Neuronal stem cell (in vitro differentiated cells): ENCODE measurements around the gene PCCA.

Experiments used
- DNase-seq: peaks from one replicate; pipeline ENCODE4 v3.0.0-alpha.2; 2013; ENCODE audit warnings: low spot score
- H2AFZ ChIP-seq: one replicate; pipeline ENCODE4 v1.6.1; 2013; ENCODE audit warnings: mild to moderate bottlenecking, low read length, inconsistent platforms
- H2AK5ac ChIP-seq: 2 replicates; pipeline ENCODE4 v1.6.1; 2013; ENCODE audit warnings: low read depth, mild to moderate bottlenecking, inconsistent platforms, low read length, moderate library complexity, mixed read lengths
- H2BK120ac ChIP-seq: 2 replicates; pipeline ENCODE4 v1.6.1; 2013; ENCODE audit warnings: low read depth, mild to moderate bottlenecking, inconsistent platforms, low read length, moderate library complexity, mixed read lengths
- H2BK12ac ChIP-seq: one replicate; pipeline ENCODE4 v1.6.1; 2013; ENCODE audit warnings: low read length, inconsistent platforms
- H2BK15ac ChIP-seq: 2 replicates; pipeline ENCODE4 v1.6.1; 2013; ENCODE audit warnings: mild to moderate bottlenecking, low read length, inconsistent platforms, mixed read lengths
- H2BK5ac ChIP-seq: one replicate; pipeline ENCODE4 v1.6.1; 2013; ENCODE audit warnings: inconsistent platforms, mild to moderate bottlenecking, low read length, moderate library complexity
- H3K14ac ChIP-seq: one replicate; pipeline ENCODE4 v1.6.1; 2013; ENCODE audit warnings: low read length, inconsistent platforms
- H3K18ac ChIP-seq: 2 replicates; pipeline ENCODE4 v1.6.1; 2013; ENCODE audit warnings: low read length, inconsistent platforms
- H3K23ac ChIP-seq: 2 replicates; pipeline ENCODE4 v1.6.1; 2013; ENCODE audit warnings: low read depth, mild to moderate bottlenecking, mixed read lengths, low read length, inconsistent platforms; ENCODE audit not compliant: poor library complexity
- H3K27ac ChIP-seq: replicated peaks from 3 replicates; pipeline ENCODE4 v1.5.1; 2013; ENCODE audit warnings: low read length, inconsistent platforms
- H3K27me3 ChIP-seq, 3 experiments: 2 replicates each; pipeline ENCODE4 v1.6.1; 2013; ENCODE audit warnings: low read length in 3 of 3, mild to moderate bottlenecking in 2 of 3, inconsistent platforms in 1 of 3, low read depth in 1 of 3, mixed read lengths in 1 of 3, moderate library complexity in 1 of 3; ENCODE audit not compliant: control insufficient read depth in 3 of 3, insufficient read depth in 3 of 3
- H3K36me3 ChIP-seq, 2 donors: replicated peaks in 1 of 2; 2 replicates each; pipeline ENCODE4 v1.6.1; 2013; ENCODE audit warnings: low read length in 2 of 2; ENCODE audit not compliant: control insufficient read depth in 2 of 2, insufficient read depth in 2 of 2
- H3K4ac ChIP-seq: 2 replicates; pipeline ENCODE4 v1.6.1; 2013; ENCODE audit warnings: inconsistent platforms, mild to moderate bottlenecking, low read length, moderate library complexity
- H3K4me1 ChIP-seq, 2 donors: 1 replicate in 1 of 2; 2 replicates in 1 of 2; pipeline ENCODE4 v1.6.1; 2013; ENCODE audit warnings: low read length in 2 of 2, low read depth in 1 of 2; ENCODE audit not compliant: control insufficient read depth in 2 of 2, insufficient read depth in 1 of 2
- H3K4me2 ChIP-seq: one replicate; pipeline ENCODE4 v1.6.1; 2013; ENCODE audit warnings: mild to moderate bottlenecking, low read length, inconsistent platforms; ENCODE audit not compliant: insufficient read depth, poor library complexity, severe bottlenecking
- H3K4me3 ChIP-seq, 2 donors: 2 replicates each; pipeline ENCODE4 v1.5.1; 2013; ENCODE audit warnings: low read length in 2 of 2, mild to moderate bottlenecking in 2 of 2, inconsistent platforms in 1 of 2, moderate library complexity in 1 of 2
- H3K79me1 ChIP-seq: one replicate; pipeline ENCODE4 v1.6.1; 2013; ENCODE audit warnings: low read depth, mild to moderate bottlenecking, inconsistent platforms, low read length, moderate library complexity
- H3K9ac ChIP-seq: one replicate; pipeline ENCODE4 v1.6.1; 2013; ENCODE audit warnings: mild to moderate bottlenecking, low read depth, low read length, inconsistent platforms; ENCODE audit not compliant: poor library complexity
- H3K9me3 ChIP-seq, 2 donors: replicated peaks in 1 of 2; 2 replicates each; pipeline versions ENCODE3 to v1.6.1; 2013; ENCODE audit warnings: low read length in 2 of 2, mild to moderate bottlenecking in 2 of 2, inconsistent platforms in 1 of 2, low read depth in 1 of 2, mixed read lengths in 1 of 2, moderate library complexity in 1 of 2; ENCODE audit not compliant: control insufficient read depth in 2 of 2, insufficient read depth in 1 of 2
- H4K8ac ChIP-seq: one replicate; pipeline ENCODE4 v1.6.1; 2013; ENCODE audit warnings: low read depth, mild to moderate bottlenecking, inconsistent platforms, low read length, moderate library complexity
- H4K91ac ChIP-seq: one replicate; pipeline ENCODE4 v1.6.1; 2013; ENCODE audit warnings: low read length, low read depth, mild to moderate bottlenecking, inconsistent platforms; ENCODE audit not compliant: poor library complexity
- WGBS, 2 donors: extraction: QIAGEN DNeasy Blood & Tissue Kit; methylation state at CpG; one replicate each; pipeline ENCODE4 v1.1.7; 2013; ENCODE audit warnings: missing lambda C conversion rate in 2 of 2, mixed read lengths in 1 of 2; ENCODE audit not compliant: insufficient read length in 2 of 2, insufficient replicate concordance in 1 of 2; ENCODE audit errors: extremely low coverage in 2 of 2; 5-methylcytosine and 5-hydroxymethylcytosine counted together

The PCCA gene

GRCh38 chr13:100395698-100396373, 306.9 kb downstream of the PCCA start:
- Histone ChIP-seq H3K27me3 (no peaks in the 10 kb centered on the region), H2AK5ac (no peak overlapping the region), H2BK5ac (no peak overlapping the region), H3K27ac (no peak overlapping the region), H2BK12ac (no peak overlapping the region), H3K4ac (no peak overlapping the region), H3K36me3 (no peaks in the 10 kb centered on the region), H3K18ac (no peak overlapping the region), H2BK120ac (no peak overlapping the region), H3K23ac (no peak overlapping the region), H2BK15ac (no peak overlapping the region), H2AFZ (no peak overlapping the region), H3K14ac (no peak overlapping the region), H4K8ac (no peak overlapping the region), H3K9ac (no peak overlapping the region), H4K91ac (no peak overlapping the region), H3K4me2 (no peak overlapping the region), H3K4me3 (no peak overlapping the region), H3K9me3 (peaks cover 0 to 6% of the 10 kb centered on the region in 2 donors), H3K79me1 (no peaks in the 10 kb centered on the region), H3K4me1 (peaks cover 0 to 29% of the 10 kb centered on the region in 2 donors)
- no CpG with 5 or more reads among the region's 4 CpGs for WGBS, 2 donors
- DNase-seq = no peak

- H2AK5ac ChIP-seq = no peak overlapping the region
- no peak overlapping the region for H2BK5ac ChIP-seq
- no peak overlapping the region for H2BK12ac ChIP-seq
- no peak for DNase-seq
- H3K4me3 ChIP-seq = no peak overlapping the region
- H3K4me2 ChIP-seq = no peak overlapping the region
- no peaks in the 10 kb centered on the region for H3K36me3 ChIP-seq
- H3K4ac ChIP-seq = no peak overlapping the region
- no peaks in the 10 kb centered on the region for H3K27me3 ChIP-seq
- no peak overlapping the region for H4K8ac ChIP-seq
- no peaks in the 10 kb centered on the region for H3K79me1 ChIP-seq
- peaks cover 0 to 3% of the 10 kb centered on the region in 2 donors for H3K9me3 ChIP-seq
- H3K14ac ChIP-seq = no peak overlapping the region
- no peak overlapping the region for H3K9ac ChIP-seq
- H3K27ac ChIP-seq = no peak overlapping the region
- no peak overlapping the region for H3K23ac ChIP-seq
- H3K4me1 ChIP-seq = peaks cover 0 to 28% of the 10 kb centered on the region in 2 donors
- no peak overlapping the region for H2AFZ ChIP-seq
- no peak overlapping the region for H4K91ac ChIP-seq
- H2BK120ac ChIP-seq = no peak overlapping the region
- H2BK15ac ChIP-seq = no peak overlapping the region
- no peak overlapping the region for H3K18ac ChIP-seq
- WGBS, 2 donors = no CpG with 5 or more reads among the region's 6 CpGs
Observed at GRCh38 chr13:100396776-100397175, 307.9 kb downstream of the PCCA start.

GRCh38 chr13:100397627-100398026, 308.7 kb downstream of the PCCA start:
- no peaks in the 10 kb centered on the region for H3K36me3 ChIP-seq
- H3K4ac ChIP-seq = no peak overlapping the region
- H4K8ac ChIP-seq = no peak overlapping the region
- no CpG with 5 or more reads among the region's 4 CpGs for WGBS, 2 donors
- no peak overlapping the region for H3K9ac ChIP-seq
- no peak overlapping the region for H3K23ac ChIP-seq
- no peak overlapping the region for H3K18ac ChIP-seq
- no peak overlapping the region for H3K14ac ChIP-seq
- H2BK120ac ChIP-seq = no peak overlapping the region
- H2BK5ac ChIP-seq = no peak overlapping the region
- H3K4me3 ChIP-seq = no peak overlapping the region
- H2BK12ac ChIP-seq = no peak overlapping the region
- peaks cover 0 to 8% of the 10 kb centered on the region in 2 donors for H3K9me3 ChIP-seq
- H3K27ac ChIP-seq = no peak overlapping the region
- no peak overlapping the region for H2AFZ ChIP-seq
- no peaks in the 10 kb centered on the region for H3K27me3 ChIP-seq
- no peak overlapping the region for H3K4me2 ChIP-seq
- no peak overlapping the region for H4K91ac ChIP-seq
- H2AK5ac ChIP-seq = no peak overlapping the region
- no peak for DNase-seq
- H3K79me1 ChIP-seq = no peaks in the 10 kb centered on the region
- H2BK15ac ChIP-seq = no peak overlapping the region
- H3K4me1 ChIP-seq = peaks cover 0 to 20% of the 10 kb centered on the region in 2 donors

- Histone ChIP-seq H3K9ac (no peak overlapping the region), H4K8ac (no peak overlapping the region), H2BK15ac (no peak overlapping the region), H3K4me3 (no peak overlapping the region), H3K27me3 (no peaks in the 10 kb centered on the region), H2AFZ (no peak overlapping the region), H2AK5ac (no peak overlapping the region), H3K79me1 (no peaks in the 10 kb centered on the region), H3K4ac (no peak overlapping the region), H3K18ac (no peak overlapping the region), H2BK120ac (no peak overlapping the region), H3K27ac (no peak overlapping the region), H3K36me3 (no peaks in the 10 kb centered on the region), H3K14ac (no peak overlapping the region), H3K4me2 (no peak overlapping the region), H4K91ac (no peak overlapping the region), H2BK12ac (no peak overlapping the region), H2BK5ac (no peak overlapping the region), H3K4me1 (peaks cover 0 to 19% of the 10 kb centered on the region in 2 donors), H3K9me3 (peaks cover 0 to 15% of the 10 kb centered on the region in 2 donors), H3K23ac (no peak overlapping the region)
- no CpG with 5 or more reads among the region's 2 CpGs for WGBS, 2 donors
- no peak for DNase-seq
Observed at GRCh38 chr13:100398360-100398759, 309.5 kb downstream of the PCCA start.
